Spleen (tissue), 7 donors: ENCODE measurements around the gene KIF7.

Experiments used
- CTCF ChIP-seq, 11 experiments: fragments of 200-600 bp in 7 of 11; fragments of 450-650 bp in 4 of 11; sonication (generic) in 4 of 11; IDR thresholded peaks in 8 of 11; conservative IDR thresholded peaks in 3 of 11; 1 replicate in 7 of 11; 2 replicates in 4 of 11; pipeline versions ENCODE4 v1.4.0 to v1.8.0; 2016 to 2021; ENCODE audit warnings: antibody characterized with exemption in 11 of 11, inconsistent platforms in 4 of 11, mild to moderate bottlenecking in 1 of 11
- POLR2A ChIP-seq, 3 donors: fragments of 450-650 bp; IDR thresholded peaks; one replicate each; pipeline ENCODE4 v1.5.1; 2017; ENCODE audit warnings: antibody characterized with exemption in 3 of 3, mild to moderate bottlenecking in 1 of 3
- POLR2AphosphoS5 ChIP-seq, 3 donors: sonication (generic); formaldehyde crosslinking; IDR thresholded peaks; one replicate each; pipeline ENCODE4 v1.5.1; 2017; ENCODE audit warnings: antibody characterized with exemption in 3 of 3
- donor health status: DM: no; HTN: no; CAD: no; lungs with moderate emphysema.
- donor health status: DM: no; HTN: no; CAD: no.
- donor health status: DM: no; HTN: no; CAD: no.

GRCh38 chr15:89671687-89672086, 16.4 kb upstream of the KIF7 start:
- TF ChIP-seq CTCF (IDR thresholded peaks at IDR 0.05 in 8 of 11, conservative IDR thresholded peaks at IDR 0.05 in 3 of 11) (no peak), POLR2AphosphoS5 (IDR thresholded peaks at IDR 0.05) (no peak), POLR2A (IDR thresholded peaks at IDR 0.05) (no peak)
